WTC11 (cell line): Measurements from ENCODE around the gene KCNH8. TPM values are rescaled to one million over a fixed set of nuclear protein-coding genes. Genes with fewer than 3 reads are reported as not detected.

Experiments used
- ATAC-seq: fragments of 200-7000 bp; cut with Tn5 transposase; 2 replicates; pipeline ENCODE4 v1.10.0; 2021; ENCODE audit warnings: mild to moderate bottlenecking, moderate library complexity
- CTCF ChIA-PET: fragments of 300-600 bp; sonication (Branson Sonifier 250); formaldehyde crosslinking; loops from one replicate; lab custom pipeline; 2021; ENCODE audit warnings: antibody characterized with exemption; lab: Charles Lee
- POLR2A ChIA-PET: fragments of 350-600 bp; sonication (Branson Sonifier 250); formaldehyde crosslinking; loops from one replicate; lab custom pipeline; 2021; ENCODE audit warnings: antibody characterized with exemption; lab: Charles Lee
- DNase-seq: peaks from one replicate; pipeline ENCODE4 v3.0.0; 2021; ENCODE audit warnings: low spot score
- H3K27ac Mint-ChIP-seq: 2 replicates; pipeline ENCODE4 v1.8.0; 2021; ENCODE audit warnings: mixed read lengths
- H3K27me3 Mint-ChIP-seq: 2 replicates; pipeline ENCODE4 v1.8.0; 2021; ENCODE audit warnings: low read depth, mild to moderate bottlenecking, moderate library complexity, mixed read lengths
- H3K36me3 Mint-ChIP-seq: 2 replicates; pipeline ENCODE4 v1.8.0; 2021; ENCODE audit warnings: mixed read lengths
- H3K4me1 Mint-ChIP-seq: 2 replicates; pipeline ENCODE4 v1.8.0; 2022; ENCODE audit warnings: mixed read lengths
- H3K4me3 Mint-ChIP-seq: 2 replicates; pipeline ENCODE4 v1.8.0; 2021; ENCODE audit warnings: mild to moderate bottlenecking, moderate library complexity, mixed read lengths
- H3K9me3 Mint-ChIP-seq: 2 replicates; pipeline ENCODE4 v1.8.0; 2021; ENCODE audit warnings: mixed read lengths
- ATF3 ChIP-seq: sonication (generic); formaldehyde crosslinking; conservative IDR thresholded peaks from 2 replicates; pipeline ENCODE4 v1.8.1; 2022; ENCODE audit warnings: mild to moderate bottlenecking, missing genetic modification reagents
- ATF6 ChIP-seq: sonication (generic); formaldehyde crosslinking; IDR thresholded peaks from 2 replicates; pipeline ENCODE4 v1.8.1; 2023; ENCODE audit warnings: mild to moderate bottlenecking, missing genetic modification reagents
- ERG ChIP-seq: fragments of 250-450 bp; sonication (Bioruptor Pico); IDR thresholded peaks from 2 replicates; pipeline ENCODE4 v1.8.0; 2021; ENCODE audit warnings: mild to moderate bottlenecking
- FOXK1 ChIP-seq: sonication (generic); formaldehyde crosslinking; IDR thresholded peaks from 2 replicates; pipeline ENCODE4 v1.8.0; 2022; ENCODE audit warnings: mild to moderate bottlenecking, moderate library complexity, missing genetic modification reagents
- FOXP1 ChIP-seq: sonication (generic); formaldehyde crosslinking; IDR thresholded peaks from 2 replicates; pipeline ENCODE4 v1.8.0; 2022; ENCODE audit warnings: missing genetic modification reagents, mild to moderate bottlenecking, moderate library complexity, borderline replicate concordance
- GRHL2 ChIP-seq: fragments of 250-450 bp; sonication (Bioruptor Pico); IDR thresholded peaks from 2 replicates; pipeline ENCODE4 v1.8.0; 2022; ENCODE audit warnings: mild to moderate bottlenecking, moderate library complexity; ENCODE audit not compliant: insufficient replicate concordance, severe bottlenecking
- HMGXB4 ChIP-seq: sonication (generic); formaldehyde crosslinking; IDR thresholded peaks from 2 replicates; pipeline ENCODE4 v1.8.1; 2023; ENCODE audit warnings: mild to moderate bottlenecking, moderate library complexity, missing genetic modification reagents
- NFATC4 ChIP-seq: fragments of 250-450 bp; sonication (Bioruptor Pico); IDR thresholded peaks from 2 replicates; pipeline ENCODE4 v1.9.0; 2021; ENCODE audit warnings: mild to moderate bottlenecking
- NR1H2 ChIP-seq: sonication (generic); formaldehyde crosslinking; IDR thresholded peaks from 2 replicates; pipeline ENCODE4 v1.9.0; 2021; ENCODE audit warnings: mild to moderate bottlenecking, moderate library complexity, missing genetic modification reagents
- STAT6 ChIP-seq: sonication (generic); formaldehyde crosslinking; conservative IDR thresholded peaks from 2 replicates; pipeline ENCODE4 v1.8.1; 2023; ENCODE audit warnings: mild to moderate bottlenecking, low read depth, missing genetic modification reagents, moderate library complexity
- TEAD4 ChIP-seq: sonication (generic); formaldehyde crosslinking; IDR thresholded peaks from 2 replicates; pipeline ENCODE4 v1.8.0; 2022; ENCODE audit warnings: mild to moderate bottlenecking, missing genetic modification reagents
- ZBTB43 ChIP-seq: sonication (generic); formaldehyde crosslinking; IDR thresholded peaks from 2 replicates; pipeline ENCODE4 v1.8.1; 2023; ENCODE audit warnings: mild to moderate bottlenecking, missing genetic modification reagents
- ZMAT4 ChIP-seq: fragments of 250-450 bp; sonication (Bioruptor Pico); IDR thresholded peaks from 2 replicates; pipeline ENCODE4 v1.9.0; 2021; ENCODE audit warnings: mild to moderate bottlenecking
- ZNF232 ChIP-seq: sonication (generic); formaldehyde crosslinking; IDR thresholded peaks from 2 replicates; pipeline ENCODE4 v1.8.0; 2022; ENCODE audit warnings: mild to moderate bottlenecking, missing genetic modification reagents
- ZNF263 ChIP-seq: sonication (generic); formaldehyde crosslinking; IDR thresholded peaks from 2 replicates; pipeline ENCODE4 v1.8.1; 2022; ENCODE audit warnings: low read depth, mild to moderate bottlenecking, moderate library complexity, missing genetic modification reagents
- ZNF416 ChIP-seq: fragments of 250-450 bp; sonication (Bioruptor Pico); IDR thresholded peaks from 2 replicates; pipeline ENCODE4 v1.9.0; 2021; ENCODE audit warnings: mild to moderate bottlenecking, inconsistent platforms
- ZNF423 ChIP-seq: fragments of 250-450 bp; sonication (Bioruptor Pico); IDR thresholded peaks from 2 replicates; pipeline ENCODE4 v2.1.2; 2022; ENCODE audit warnings: mild to moderate bottlenecking, moderate library complexity
- ZNF425 ChIP-seq: fragments of 250-450 bp; sonication (Bioruptor Pico); conservative IDR thresholded peaks from 2 replicates; pipeline ENCODE4 v1.9.0; 2021; ENCODE audit warnings: mild to moderate bottlenecking
- total RNA-seq: library from RNA; stranded (reverse); gene quantifications from 3 replicates; pipeline ENCODE4 v1.2.3, GENCODE V29; 2021

The KCNH8 gene
- total RNA-seq, 1 experiment from 2014 or later = 2.8 TPM

- TF ChIP-seq NR1H2 (CRISPR knock-in tag) (no peak), NFATC4 (no peak), ZNF232 (no peak), GRHL2 (CRISPR knock-in tag) (no peak), FOXK1 (CRISPR knock-in tag) (no peak), ZNF263 (CRISPR knock-in tag) (no peak)
- no peak overlapping the region for H3K4me3 Mint-ChIP-seq
- ChIA-PET POLR2A (interaction anchor here (0.5 kb wide), 1 partner anchor 320 kb away, joined by 3 read pairs; no protein-coding TSS in a partner anchor), CTCF (no interaction called here)
- no peak for DNase-seq
- no peaks in the 10 kb centered on the region for H3K27me3 Mint-ChIP-seq
- no peak overlapping the region for H3K27ac Mint-ChIP-seq
- peaks cover 8% of the 10 kb centered on the region for H3K4me1 Mint-ChIP-seq
- H3K36me3 Mint-ChIP-seq = 0 out of 2 replicates have a peak, but pooled peaks cover 4% of the 10 kb centered on the region
- no peak for ATAC-seq
- peaks cover 7% of the 10 kb centered on the region; the same call in 1 of the 2 replicates for H3K9me3 Mint-ChIP-seq
These were observed 309.1 kb downstream of the KCNH8 start for GRCh38 chr3:19457449-19457848.

GRCh38 chr3:19467761-19468160 lies 319.5 kb downstream of the KCNH8 start:
- peaks cover 18% of the 10 kb centered on the region for H3K4me1 Mint-ChIP-seq
- H3K9me3 Mint-ChIP-seq = peaks cover 15% of the 10 kb centered on the region
- DNase-seq (no peak), ATAC-seq (peak; percentile 65)
- CTCF ChIA-PET = no interaction called here
- peaks cover 12% of the 10 kb centered on the region for H3K36me3 Mint-ChIP-seq
- H3K27ac Mint-ChIP-seq = no peak overlapping the region
- no peaks in the 10 kb centered on the region for H3K27me3 Mint-ChIP-seq
- TF ChIP-seq ZNF425 (CRISPR knock-in tag) (no peak), ZNF263 (CRISPR knock-in tag) (no peak), ATF6 (CRISPR knock-in tag) (no peak), FOXK1 (CRISPR knock-in tag) (no peak), STAT6 (no peak), ZNF416 (CRISPR knock-in tag) (no peak), ATF3 (CRISPR knock-in tag) (no peak)
- no peak overlapping the region for H3K4me3 Mint-ChIP-seq
- POLR2A ChIA-PET = no interaction called here

GRCh38 chr3:19471138-19471537 lies 322.8 kb downstream of the KCNH8 start:
- ATAC-seq (peak; percentile 80), DNase-seq (no peak)
- peaks cover 39% of the 10 kb centered on the region for H3K4me1 Mint-ChIP-seq
- peaks cover 20% of the 10 kb centered on the region for H3K36me3 Mint-ChIP-seq
- ChIA-PET POLR2A (no interaction called here), CTCF (no interaction called here)
- no peak overlapping the region for H3K4me3 Mint-ChIP-seq
- H3K9me3 Mint-ChIP-seq = peaks cover 15% of the 10 kb centered on the region
- H3K27ac Mint-ChIP-seq = no peak overlapping the region
- H3K27me3 Mint-ChIP-seq = no peaks in the 10 kb centered on the region
- TF ChIP-seq FOXP1 (CRISPR knock-in tag) (no peak), TEAD4 (CRISPR knock-in tag) (no peak), ERG (CRISPR knock-in tag) (no peak), NFATC4 (no peak), HMGXB4 (CRISPR knock-in tag) (no peak), ZNF423 (CRISPR knock-in tag) (no peak), ZMAT4 (no peak), ZBTB43 (CRISPR knock-in tag) (no peak)
